Stimulated activated CD4-positive, alpha-beta T cell treated with anti-CD3 and anti-CD28 coated beads, Interleukin-1b, Interleukin-23, amount 100 ng/mL, for 24 hours (primary cell): ENCODE measurements around the gene RP2.

ENCODE experiments used
- DNase-seq, 4 experiments: peaks; one replicate each; pipeline ENCODE4 v3.0.0-alpha.2; 2020; ENCODE audit warnings: low read depth in 4 of 4, low spot score in 1 of 4

RP2 gene

GRCh38 chrX:46841346-46841745 lies 4.5 kb downstream of the RP2 start:
- DNase-seq, result no peak

GRCh38 chrX:46844913-46845312 lies 8.1 kb downstream of the RP2 start:
- DNase-seq, result no peak

- no peak for DNase-seq
Measured at GRCh38 chrX:46849933-46850332, 13.1 kb downstream of the RP2 start.

- no peak for DNase-seq
Measured at GRCh38 chrX:46850771-46851170, 13.9 kb downstream of the RP2 start.

- no peak for DNase-seq
Measured at GRCh38 chrX:46856483-46856882, 19.6 kb downstream of the RP2 start.

- DNase-seq, result no peak
Measured at GRCh38 chrX:46860557-46860956, 23.7 kb downstream of the RP2 start.

- DNase-seq, result no peak
Measured at GRCh38 chrX:46863072-46863471, 26.2 kb downstream of the RP2 start.

- no peak for DNase-seq
Measured at GRCh38 chrX:46864606-46865005, 27.8 kb downstream of the RP2 start.

GRCh38 chrX:46865281-46865680 lies 28.4 kb downstream of the RP2 start:
- DNase-seq, result no peak

GRCh38 chrX:46866726-46867125 lies 29.9 kb downstream of the RP2 start:
- no peak for DNase-seq

GRCh38 chrX:46873746-46874145 lies 36.9 kb downstream of the RP2 start:
- DNase-seq, result no peak

GRCh38 chrX:46876901-46877300 lies 40.1 kb downstream of the RP2 start:
- no peak for DNase-seq

GRCh38 chrX:46882266-46882665 lies 45.4 kb downstream of the RP2 start:
- DNase-seq, result no peak

GRCh38 chrX:46884799-46885198 lies 48.0 kb downstream of the RP2 start:
- no peak for DNase-seq

- DNase-seq, result no peak
Measured at GRCh38 chrX:46898207-46898606, 61.4 kb downstream of the RP2 start.

- DNase-seq, result peak in 1 of 4 experiments; percentile 21
Measured at GRCh38 chrX:46903458-46904242, 66.8 kb downstream of the RP2 start.

GRCh38 chrX:46904626-46905025 lies 67.8 kb downstream of the RP2 start:
- DNase-seq, result no peak

GRCh38 chrX:46910415-46910814 lies 73.6 kb downstream of the RP2 start:
- DNase-seq, result no peak

GRCh38 chrX:46912098-46912602 lies 75.3 kb downstream of the RP2 start, which contains the start of gene JADE3:
TSS of gene JADE3 (plus strand) at chrX:46912421. CDS start at chrX:46984895, 72,474 bp downstream.
- no peak for DNase-seq

GRCh38 chrX:46912603-46913491 lies 76.0 kb downstream of the RP2 start:
- DNase-seq, result no peak

- DNase-seq, result no peak
Measured at GRCh38 chrX:46913667-46914066, 76.8 kb downstream of the RP2 start.

- DNase-seq, result no peak
Measured at GRCh38 chrX:46916273-46916672, 79.4 kb downstream of the RP2 start.
